ENCODE results near the gene CHD5.

CHD5 gene

GRCh38 chr1:6142036-6142621 is 38.0 kb downstream of the CHD5 start:
- in situ Hi-C loops (cut with MboI; ENCODE audit: low pct_unique_long_range_greater_than_20kb, low sequenced_read_pairs), result no loop called here
- DNase-seq, result no peak

DNA sequence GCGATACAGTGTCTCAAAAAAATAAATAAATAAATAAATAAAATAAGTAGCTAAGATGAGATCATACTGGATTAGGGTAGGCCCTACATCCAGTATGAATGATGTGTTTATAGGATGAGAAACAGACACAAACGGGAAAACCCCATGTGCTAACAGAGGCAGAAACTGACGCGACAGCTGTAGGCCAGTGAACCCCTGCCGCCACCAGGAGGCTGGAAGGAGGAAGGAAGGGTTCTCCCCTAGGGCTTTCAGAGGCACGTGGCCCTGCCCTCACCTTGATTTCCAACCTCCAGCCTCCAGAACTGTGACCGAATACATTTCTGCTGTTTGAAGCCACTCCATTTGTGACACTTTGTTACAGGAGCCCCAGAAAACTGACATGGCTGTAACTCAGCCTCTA is 38.5 kb downstream of the CHD5 start:
- peak; percentile 43 for DNase-seq
- in situ Hi-C loops (cut with MboI; ENCODE audit: low pct_unique_long_range_greater_than_20kb, low sequenced_read_pairs), result no loop called here

- no peak for DNase-seq
- in situ Hi-C loops (cut with MboI; ENCODE audit: low pct_unique_long_range_greater_than_20kb, low sequenced_read_pairs), result no loop called here
Observed at GRCh38 chr1:6140413-6140812, 39.7 kb downstream of the CHD5 start.

DNA sequence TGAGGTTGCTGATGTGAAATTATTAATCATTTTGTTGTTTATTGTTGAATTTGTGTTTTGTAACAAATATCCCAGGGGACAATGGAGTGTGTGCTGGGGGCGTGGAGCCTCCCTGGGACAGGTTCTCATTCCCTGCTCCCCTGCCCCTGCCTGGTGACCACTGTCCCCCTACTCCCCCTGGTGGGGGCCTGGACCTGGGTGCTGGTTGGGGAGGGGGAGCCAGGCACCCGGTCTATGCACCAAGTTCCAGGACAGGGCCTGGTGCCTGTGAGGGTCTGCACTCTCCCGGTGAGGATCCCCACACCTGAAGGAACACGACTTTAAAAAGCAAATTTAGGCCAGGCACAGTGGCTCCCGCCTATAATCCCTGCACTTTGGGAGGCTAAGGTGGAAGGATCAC is 42.4 kb downstream of the CHD5 start:
- no peak for DNase-seq
- in situ Hi-C loops (cut with MboI; ENCODE audit: low pct_unique_long_range_greater_than_20kb, low sequenced_read_pairs), result no loop called here

GRCh38 chr1:6136516-6137220 is 43.5 kb downstream of the CHD5 start:
- in situ Hi-C loops (cut with MboI; ENCODE audit: low pct_unique_long_range_greater_than_20kb, low sequenced_read_pairs), result no loop called here
- DNase-seq, result no peak

DNA sequence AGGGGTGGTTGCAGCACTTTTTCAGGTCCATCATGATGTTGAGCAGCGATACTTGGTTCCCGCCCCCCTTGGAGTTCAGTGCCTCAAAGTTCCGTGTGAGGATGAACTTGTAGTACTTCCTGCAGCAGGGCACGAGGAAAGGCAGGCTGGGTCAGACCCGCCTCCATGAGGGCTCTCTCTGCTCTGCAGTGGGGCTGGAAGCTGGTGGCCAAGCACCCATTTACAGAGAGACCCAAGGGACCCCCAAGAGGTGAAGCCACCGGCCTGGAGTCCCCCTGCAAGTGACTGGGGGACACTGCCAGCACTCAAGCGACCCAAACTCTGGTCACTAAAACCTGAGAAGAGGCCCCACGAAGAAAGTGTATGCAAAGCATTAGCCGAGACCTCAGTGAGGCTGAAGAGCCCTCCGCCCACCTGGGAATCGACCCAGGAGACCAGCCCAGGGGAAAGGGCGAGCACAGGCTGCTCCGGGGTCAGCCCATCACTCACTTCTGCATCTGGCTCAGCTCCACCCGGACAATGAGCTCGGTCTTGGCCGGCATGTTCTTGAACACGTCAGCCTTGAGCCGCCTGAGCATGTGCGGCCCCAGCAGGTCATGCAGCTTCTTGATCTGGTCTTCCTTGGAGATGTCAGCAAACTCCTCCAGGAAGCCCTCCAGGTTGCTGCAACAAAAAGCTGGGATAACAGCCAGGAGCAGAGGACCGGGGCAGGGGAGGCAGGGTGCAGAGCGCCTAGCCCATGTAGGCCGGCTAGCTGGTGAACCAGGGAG is 45.2 kb downstream of the CHD5 start:
- in situ Hi-C loops (cut with MboI; ENCODE audit: low pct_unique_long_range_greater_than_20kb, low sequenced_read_pairs), result no loop called here
- no peak for DNase-seq

DNA sequence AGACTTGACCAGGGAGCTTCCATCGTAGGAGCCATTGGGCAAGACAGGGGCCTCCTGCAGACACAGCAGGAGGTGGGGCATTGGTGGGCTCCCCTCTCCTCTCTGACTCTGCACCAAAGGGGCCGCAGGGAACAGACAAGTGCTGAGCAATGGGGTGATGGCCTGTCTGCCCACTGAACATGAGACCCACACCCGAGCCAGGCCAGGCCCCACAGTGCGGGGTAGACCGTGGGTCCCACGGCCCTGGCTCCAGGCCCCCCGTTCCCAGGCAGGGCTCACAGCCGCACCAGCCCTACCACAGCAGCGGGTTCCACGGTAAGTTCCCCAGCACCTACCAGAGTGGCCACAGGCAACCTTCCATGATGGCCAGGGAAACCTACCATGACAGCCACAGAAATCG is 45.9 kb downstream of the CHD5 start:
- in situ Hi-C loops (cut with MboI; ENCODE audit: low pct_unique_long_range_greater_than_20kb, low sequenced_read_pairs), result no loop called here
- DNase-seq, result no peak

DNA sequence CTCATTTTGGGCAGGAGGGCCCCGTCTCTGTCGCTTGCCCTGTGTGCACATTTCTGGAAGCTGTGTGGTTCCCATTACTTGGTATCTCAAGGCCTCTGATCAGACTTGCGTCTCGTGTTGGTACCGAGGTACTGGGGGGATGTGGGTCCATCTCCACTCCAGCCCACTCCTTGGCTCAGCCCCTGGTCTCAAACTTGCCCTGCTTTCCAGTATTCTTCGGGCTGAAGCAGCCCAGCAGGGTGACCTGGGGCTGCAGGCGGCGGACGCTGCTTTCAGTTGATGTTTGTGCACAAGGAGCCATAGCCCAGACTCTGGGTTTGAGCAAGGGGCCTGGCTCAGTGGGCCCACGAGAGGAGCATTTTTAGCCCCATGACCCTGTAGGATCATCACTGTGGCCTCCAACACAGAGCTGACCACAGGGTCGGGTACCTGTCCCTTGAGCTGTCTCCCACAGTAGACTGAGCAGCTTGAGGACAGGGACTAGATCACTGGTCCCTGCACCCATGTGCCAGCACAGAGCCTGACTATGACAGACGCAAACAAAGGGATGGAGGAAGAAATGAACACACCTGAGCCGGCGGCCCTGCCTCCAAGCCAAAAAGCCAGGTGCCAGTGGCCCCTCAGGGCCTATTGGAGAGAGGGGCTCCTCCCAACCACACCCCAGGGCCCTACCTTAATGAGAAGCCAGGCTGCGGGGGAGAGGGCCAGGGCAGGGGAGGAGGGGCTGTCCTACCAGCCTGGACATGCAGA is 46.8 kb downstream of the CHD5 start:
- DNase-seq, result no peak
- in situ Hi-C loops (cut with MboI; ENCODE audit: low pct_unique_long_range_greater_than_20kb, low sequenced_read_pairs), result no loop called here

DNA sequence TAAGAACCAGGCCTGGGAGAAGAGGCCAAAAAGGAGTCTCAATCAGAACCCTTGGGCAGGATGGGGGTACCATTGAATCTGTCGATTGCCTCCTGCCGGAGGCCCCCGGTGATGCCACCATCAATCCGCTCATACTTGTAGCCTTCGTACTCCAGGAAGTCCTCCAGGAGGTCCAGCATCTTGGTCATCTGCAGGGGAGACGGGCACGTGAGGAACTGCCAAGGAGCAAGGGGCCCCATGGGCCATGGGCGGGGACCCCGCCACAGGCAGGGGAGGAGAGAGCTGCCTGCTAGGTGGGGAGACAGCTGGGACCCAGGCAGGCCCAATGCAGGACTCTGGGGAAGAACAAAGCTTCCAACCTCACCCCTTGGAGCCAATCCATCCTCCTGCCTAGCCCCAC is 48.6 kb downstream of the CHD5 start:
- no peak for DNase-seq
- in situ Hi-C loops (cut with MboI; ENCODE audit: low pct_unique_long_range_greater_than_20kb, low sequenced_read_pairs), result no loop called here

GRCh38 chr1:6130596-6130995 is 49.5 kb downstream of the CHD5 start:
- in situ Hi-C loops (cut with MboI; ENCODE audit: low pct_unique_long_range_greater_than_20kb, low sequenced_read_pairs), result no loop called here
- DNase-seq, result no peak

GRCh38 chr1:6130036-6130435 is 50.1 kb downstream of the CHD5 start:
- in situ Hi-C loops (cut with MboI; ENCODE audit: low pct_unique_long_range_greater_than_20kb, low sequenced_read_pairs), result no loop called here
- DNase-seq, result no peak

- in situ Hi-C loops (cut with MboI; ENCODE audit: low pct_unique_long_range_greater_than_20kb, low sequenced_read_pairs), result no loop called here
- no peak for DNase-seq
Observed at GRCh38 chr1:6129313-6129712, 50.8 kb downstream of the CHD5 start.

- no peak for DNase-seq
- in situ Hi-C loops (cut with MboI; ENCODE audit: low pct_unique_long_range_greater_than_20kb, low sequenced_read_pairs), result no loop called here
Observed at GRCh38 chr1:6128276-6129081, 51.6 kb downstream of the CHD5 start.

DNA sequence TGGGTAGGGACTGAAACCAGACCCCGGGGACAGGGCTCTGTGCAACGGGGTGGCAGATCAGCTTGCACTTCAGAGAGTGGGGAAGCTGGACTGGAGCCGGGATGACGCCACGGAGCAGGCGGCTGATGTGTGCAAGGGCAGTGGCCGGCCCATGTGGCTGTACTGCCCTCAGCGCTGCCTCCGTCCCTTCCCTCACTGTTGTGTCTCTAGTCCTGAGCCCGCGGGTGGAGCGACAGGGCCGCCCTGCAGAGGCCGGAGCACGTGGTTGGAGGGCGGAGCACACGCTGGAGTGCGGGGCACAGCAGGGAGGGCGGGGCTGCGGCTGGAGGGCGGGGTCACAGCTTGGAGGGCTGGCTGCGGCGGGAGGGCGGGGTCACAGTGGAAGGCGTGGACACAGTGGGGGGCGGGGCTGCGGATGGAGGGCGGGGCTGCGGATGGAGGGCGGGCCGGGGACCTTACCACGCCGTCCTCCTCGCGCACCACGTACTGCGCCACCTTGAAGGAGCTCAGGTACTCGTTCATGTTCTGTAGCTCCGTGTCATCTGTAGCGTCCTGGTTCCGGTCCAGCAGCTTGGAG is 52.4 kb downstream of the CHD5 start:
- DNase-seq, result no peak
- in situ Hi-C loops (cut with MboI; ENCODE audit: low pct_unique_long_range_greater_than_20kb, low sequenced_read_pairs), result no loop called here

DNA sequence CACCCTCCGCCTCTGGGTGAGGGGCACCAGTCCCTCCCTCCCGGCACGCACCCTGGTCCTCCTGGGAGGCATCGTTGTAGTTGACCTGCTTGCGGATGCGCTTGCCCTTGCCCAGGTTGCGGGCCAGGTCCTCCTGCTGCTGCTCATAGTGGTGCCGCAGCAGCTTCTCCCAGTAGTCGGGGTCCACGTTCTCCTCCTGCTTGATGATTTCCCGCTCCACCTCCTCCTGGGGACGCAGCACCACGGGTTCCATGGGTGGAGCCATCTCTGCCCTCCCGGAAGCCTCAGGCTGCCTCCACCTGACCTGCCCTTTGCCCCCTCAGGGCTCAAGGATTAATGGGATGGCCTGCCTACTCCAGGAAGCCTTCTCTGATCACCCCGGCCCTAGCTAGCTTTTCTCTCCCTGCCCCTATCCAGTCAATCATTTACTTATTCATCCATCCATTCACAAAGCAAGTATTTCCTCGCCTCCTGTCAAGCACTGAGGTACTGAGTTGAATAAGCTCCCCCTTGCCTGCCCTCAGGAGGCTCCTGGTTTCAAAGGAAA is 53.5 kb downstream of the CHD5 start:
- DNase-seq, result no peak
- in situ Hi-C loops (cut with MboI; ENCODE audit: low pct_unique_long_range_greater_than_20kb, low sequenced_read_pairs), result no loop called here

- in situ Hi-C loops (cut with MboI; ENCODE audit: low pct_unique_long_range_greater_than_20kb, low sequenced_read_pairs), result no loop called here
Observed at GRCh38 chr1:6126028-6126427, 54.1 kb downstream of the CHD5 start.

GRCh38 chr1:6125366-6125765 is 54.8 kb downstream of the CHD5 start:
- in situ Hi-C loops (cut with MboI; ENCODE audit: low pct_unique_long_range_greater_than_20kb, low sequenced_read_pairs), result no loop called here
- DNase-seq, result no peak

More at GRCh38 chr1:6126028-6126427, 54.1 kb downstream of the CHD5 start:
- no peak for DNase-seq

GRCh38 chr1:6124746-6125365 is 55.3 kb downstream of the CHD5 start:
- in situ Hi-C loops (cut with MboI; ENCODE audit: low pct_unique_long_range_greater_than_20kb, low sequenced_read_pairs), result no loop called here
- no peak for DNase-seq

Measured in KBM-7 (cell line).